HepG2 (cell line): Measurements from ENCODE around the gene FBXW5. TPM values are rescaled to one million over a fixed set of nuclear protein-coding genes. Genes with fewer than 3 reads are reported as not detected.

Experiments used
- AHDC1 ChIP-seq: sonication (generic); formaldehyde crosslinking; IDR thresholded peaks from 2 replicates; pipeline ENCODE4 v1.5.1; 2020; ENCODE audit warnings: mild to moderate bottlenecking, missing genetic modification reagents, borderline replicate concordance
- GATAD2A ChIP-seq: IDR thresholded peaks from 2 replicates; pipeline ENCODE4 v1.6.1; 2016
- GMEB2 ChIP-seq: IDR thresholded peaks from 2 replicates; pipeline ENCODE4 v1.6.1; 2016; ENCODE audit warnings: missing biosample characterization, missing genetic modification reagents, low read depth
- ISL2 ChIP-seq: sonication (generic); formaldehyde crosslinking; IDR thresholded peaks from 2 replicates; pipeline ENCODE4 v1.5.0; 2020; ENCODE audit warnings: missing genetic modification reagents
- LRRFIP1 ChIP-seq: sonication (generic); formaldehyde crosslinking; conservative IDR thresholded peaks from 2 replicates; pipeline ENCODE4 v1.4.0; 2020; ENCODE audit warnings: missing genetic modification reagents
- MTF1 ChIP-seq: sonication (generic); formaldehyde crosslinking; IDR thresholded peaks from 2 replicates; pipeline ENCODE4 v1.5.0; 2020; ENCODE audit warnings: missing genetic modification reagents
- NR2F1 ChIP-seq, 2 experiments: fragments of 450-650 bp in 1 of 2; formaldehyde crosslinking in 1 of 2; IDR thresholded peaks; 2 replicates each; pipeline versions ENCODE4 v1.5.0 to v1.6.1; 2016 to 2020; ENCODE audit warnings: mild to moderate bottlenecking in 1 of 2, missing compliant biosample characterization in 1 of 2, missing genetic modification reagents in 1 of 2, moderate library complexity in 1 of 2
- RARA ChIP-seq: IDR thresholded peaks from 2 replicates; pipeline ENCODE4 v1.6.1; 2016; ENCODE audit warnings: missing genetic modification reagents, missing compliant biosample characterization
- SIX1 ChIP-seq: sonication (generic); formaldehyde crosslinking; IDR thresholded peaks from 2 replicates; pipeline ENCODE4 v1.4.0; 2020; ENCODE audit warnings: missing genetic modification reagents, borderline replicate concordance
- SMARCE1 ChIP-seq: fragments of 450-650 bp; IDR thresholded peaks from 2 replicates; pipeline ENCODE4 v1.6.1; 2017; ENCODE audit warnings: borderline replicate concordance
- ZFYVE20 ChIP-seq: sonication (generic); formaldehyde crosslinking; IDR thresholded peaks from 2 replicates; pipeline ENCODE4 v1.8.0; 2023; ENCODE audit warnings: low read depth, mild to moderate bottlenecking, moderate library complexity, missing genetic modification reagents, borderline replicate concordance
- ZMAT3 ChIP-seq: sonication (generic); formaldehyde crosslinking; conservative IDR thresholded peaks from 2 replicates; pipeline ENCODE4 v1.7.0; 2021; ENCODE audit warnings: missing genetic modification reagents
- ZNF207 ChIP-seq: fragments of 450-650 bp; IDR thresholded peaks from 2 replicates; pipeline ENCODE4 v1.6.1; 2016; ENCODE audit warnings: antibody characterized with exemption, borderline replicate concordance
- ZNF557 ChIP-seq: sonication (generic); formaldehyde crosslinking; IDR thresholded peaks from 2 replicates; pipeline ENCODE4 v1.4.0; 2020; ENCODE audit warnings: missing genetic modification reagents
- ZNF724P ChIP-seq: sonication (generic); formaldehyde crosslinking; IDR thresholded peaks from 2 replicates; pipeline ENCODE4 v1.8.0; 2022; ENCODE audit warnings: missing genetic modification reagents, borderline replicate concordance
- ZNF878 ChIP-seq: sonication (generic); formaldehyde crosslinking; IDR thresholded peaks from 2 replicates; pipeline ENCODE4 v1.8.1; 2023; ENCODE audit warnings: mild to moderate bottlenecking, missing genetic modification reagents, moderate library complexity
- ZUFSP ChIP-seq: sonication (generic); formaldehyde crosslinking; IDR thresholded peaks from 2 replicates; pipeline ENCODE4 v1.9.0; 2021; ENCODE audit warnings: missing genetic modification reagents, mild to moderate bottlenecking, borderline replicate concordance
- polyA plus RNA-seq, 8 experiments: library from polyadenylated mRNA; depleted of rRNA in 3 of 8; stranded (reverse) in 7 of 8; unstranded in 1 of 8; fragments of >200 nt; fragmentation: Illumina TruSeq in 4 of 8; extraction: Trizol in 4 of 8; gene quantifications; 2 replicates each; pipeline versions ENCODE4 v1.2.1 to v1.2.3, GENCODE V29; 2011 to 2016; ENCODE audit warnings: low read depth in 4 of 8, missing spikeins in 1 of 8, mixed read lengths in 1 of 8; ENCODE audit not compliant: insufficient read depth in 1 of 8
- total RNA-seq, 5 experiments: library from RNA; depleted of rRNA; stranded (reverse); fragments of >200 nt; fragmentation: Illumina TruSeq; extraction: Trizol; gene quantifications; 2 replicates each; pipeline ENCODE4 v1.2.3, GENCODE V29; 2016; ENCODE audit warnings: low read depth in 1 of 5

FBXW5 gene
- total and polyA plus RNA-seq, 2 of the 13 experiments (the other 11 are each of a cell fraction or from before 2014, with no cell fraction given): 52.0 to 60.4 TPM

- TF ChIP-seq LRRFIP1 (CRISPR knock-in tag) (no peak), SMARCE1 (no peak), ZNF207 (no peak), AHDC1 (CRISPR knock-in tag) (no peak), ZNF557 (no peak), ZFYVE20 (CRISPR knock-in tag) (no peak), ZMAT3 (CRISPR knock-in tag) (no peak), RARA (CRISPR knock-in tag) (no peak), ZNF878 (CRISPR knock-in tag) (no peak), ISL2 (CRISPR knock-in tag) (no peak), GMEB2 (no peak), MTF1 (no peak), ZNF724P (CRISPR knock-in tag) (0 out of 2 replicates have a peak, but pooled peaks have one; percentile 66), ZUFSP (CRISPR knock-in tag) (no peak), GATAD2A (no peak), SIX1 (no peak), NR2F1 (CRISPR knock-in tag; IDR thresholded peaks at IDR 0.05) (no peak)
Measured at GRCh38 chr9:136945333-136946227, 1.0 kb upstream of the FBXW5 start (continued).
